Measurements from ENCODE around the gene GOLGA1.
"Not testable (repeated sequence)": the region's sequence is repeated elsewhere in the genome, so short reads cannot be mapped to it uniquely, and the experiment has no call there.

GOLGA1 gene

DNA sequence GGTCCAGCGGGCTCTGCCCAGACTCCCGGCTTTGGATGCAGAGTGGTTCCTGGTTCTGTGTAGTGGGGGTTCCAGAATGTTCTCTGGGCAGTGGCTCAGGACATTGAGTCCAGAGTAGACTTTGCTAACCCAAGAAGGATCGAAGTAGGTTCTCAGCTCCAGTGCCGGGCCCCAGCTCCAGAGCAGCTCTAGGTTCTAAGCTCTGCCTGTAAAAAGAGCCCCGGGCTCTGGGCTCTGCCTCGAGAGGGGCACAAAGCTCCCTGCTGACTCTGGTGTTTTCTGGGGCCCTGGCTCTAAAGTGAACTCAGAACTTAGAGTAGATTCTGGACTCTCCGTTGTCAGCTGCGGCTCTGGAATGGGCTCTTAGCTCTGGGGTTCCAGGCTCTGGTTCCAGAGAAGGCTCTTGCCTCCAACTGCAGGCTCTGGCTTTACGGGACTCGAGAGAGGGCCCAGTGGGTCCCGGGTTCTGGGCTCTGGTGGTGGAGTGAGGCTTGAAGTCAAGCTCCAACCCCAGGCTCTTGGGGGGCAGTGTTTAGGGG is 87.2 kb downstream of the GOLGA1 start:
- Mint-ChIP-seq H3K36me3 (ENCODE audit: low read depth) (peaks cover 13% of the 10 kb centered on the region), H3K9me3 (no peaks in the 10 kb centered on the region)

DNA sequence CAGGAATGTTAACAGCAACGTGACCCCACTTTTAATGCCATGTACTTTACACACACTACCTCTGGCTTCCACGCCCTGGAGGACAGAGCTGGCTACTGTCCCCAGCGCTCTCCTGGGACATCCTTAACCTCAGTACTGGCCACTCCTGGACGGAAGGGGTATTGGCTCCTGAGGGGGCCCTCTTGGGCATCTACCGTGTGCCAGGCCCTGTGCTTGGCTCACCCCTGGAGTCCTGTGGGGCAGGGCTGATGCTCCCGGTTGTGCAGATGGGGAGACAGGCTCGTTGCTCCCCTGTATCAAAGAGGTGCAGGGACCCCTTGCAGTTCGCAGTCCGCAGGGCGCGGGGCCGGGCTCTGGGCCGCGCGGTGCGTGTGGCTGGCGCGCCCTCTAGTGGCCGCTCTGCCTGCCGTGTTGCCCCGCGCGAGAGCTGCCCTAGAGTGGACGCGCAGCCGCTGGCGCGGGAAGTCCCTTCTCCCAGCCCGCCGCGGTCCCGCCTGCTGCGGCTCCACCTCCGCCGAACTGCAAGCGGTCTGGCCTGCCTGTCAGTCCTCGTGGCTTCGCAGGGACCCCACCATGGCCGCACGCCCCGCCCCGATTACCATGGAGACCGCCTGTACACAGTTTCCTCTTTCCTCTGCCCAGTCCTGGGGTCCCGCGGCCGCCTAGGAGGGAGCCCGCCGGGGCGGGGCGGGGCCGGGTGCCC is 87.9 kb downstream of the GOLGA1 start, which contains the start of gene WDR38:
TSS of gene WDR38 (plus strand) at position 632 of the 703 bp plus-strand sequence. CDS start 72 bp downstream, outside the sequence.
- no peak within 1 kb of the TSS for H3K27ac Mint-ChIP-seq
- peak within 1 kb of the TSS; percentile 72 for H3K4me3 Mint-ChIP-seq
- peaks cover 10% of the 10 kb centered on the region for H3K27me3 Mint-ChIP-seq (ENCODE audit: low read depth)
- H3K36me3 Mint-ChIP-seq (ENCODE audit: low read depth): peaks cover 7% of the 10 kb centered on the region
- DNase-seq (ENCODE audit: low spot score): peak; percentile 82
- no peaks in the 10 kb centered on the region for H3K9me3 Mint-ChIP-seq
- peaks cover 6% of the 10 kb centered on the region for H3K4me1 Mint-ChIP-seq (ENCODE audit: low read depth)

More for the DNA sequence above, 87.2 kb downstream of the GOLGA1 start:
- H3K4me3 Mint-ChIP-seq: peak overlapping the region; percentile 49
- DNase-seq (ENCODE audit: low spot score): no peak
- no peak overlapping the region for H3K27ac Mint-ChIP-seq
- peaks cover 10% of the 10 kb centered on the region for H3K27me3 Mint-ChIP-seq (ENCODE audit: low read depth)
- H3K4me1 Mint-ChIP-seq (ENCODE audit: low read depth): peaks cover 8% of the 10 kb centered on the region

DNA sequence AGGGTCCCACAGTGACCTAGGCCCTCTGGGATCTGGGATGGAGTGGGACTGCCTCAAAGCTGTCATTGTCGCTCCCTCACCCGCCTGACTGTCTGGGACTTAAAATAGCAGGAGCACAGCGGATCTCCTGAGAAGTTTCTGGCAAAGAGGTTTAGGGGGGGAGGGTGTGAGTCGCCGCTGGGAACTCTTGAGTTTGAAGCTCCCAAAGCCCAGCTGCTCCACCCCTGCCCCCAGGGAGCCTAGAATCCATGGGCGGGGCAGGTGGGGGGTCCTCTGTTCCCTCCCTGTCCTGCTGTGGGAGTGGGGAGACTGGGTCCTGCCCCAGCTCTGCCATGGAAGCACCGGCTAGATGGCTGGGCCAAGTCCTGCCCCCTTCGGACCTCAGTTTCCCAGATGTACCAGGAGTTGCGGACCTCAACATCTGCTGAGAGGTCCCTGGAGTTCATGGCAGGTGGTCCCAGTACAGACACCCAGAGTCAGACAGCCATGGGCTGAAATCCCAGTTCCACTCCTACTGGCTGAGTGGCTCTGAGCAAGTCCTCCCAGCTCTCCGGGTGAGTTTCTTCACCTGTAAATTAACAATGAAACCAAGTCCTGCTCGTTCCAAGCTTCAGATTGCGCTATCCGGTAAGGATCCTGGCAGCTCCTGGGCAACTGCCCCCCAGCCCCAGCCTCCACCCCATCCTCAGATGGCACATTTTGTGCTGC is 88.6 kb downstream of the GOLGA1 start:
- Mint-ChIP-seq H3K27ac (no peak overlapping the region), H3K27me3 (ENCODE audit: low read depth) (peaks cover 10% of the 10 kb centered on the region), H3K4me3 (peak overlapping the region; percentile 72), H3K9me3 (no peaks in the 10 kb centered on the region), H3K36me3 (ENCODE audit: low read depth) (peaks cover under 1% of the 10 kb centered on the region), H3K4me1 (ENCODE audit: low read depth) (peaks cover 6% of the 10 kb centered on the region)
- no peak for DNase-seq (ENCODE audit: low spot score)

DNA sequence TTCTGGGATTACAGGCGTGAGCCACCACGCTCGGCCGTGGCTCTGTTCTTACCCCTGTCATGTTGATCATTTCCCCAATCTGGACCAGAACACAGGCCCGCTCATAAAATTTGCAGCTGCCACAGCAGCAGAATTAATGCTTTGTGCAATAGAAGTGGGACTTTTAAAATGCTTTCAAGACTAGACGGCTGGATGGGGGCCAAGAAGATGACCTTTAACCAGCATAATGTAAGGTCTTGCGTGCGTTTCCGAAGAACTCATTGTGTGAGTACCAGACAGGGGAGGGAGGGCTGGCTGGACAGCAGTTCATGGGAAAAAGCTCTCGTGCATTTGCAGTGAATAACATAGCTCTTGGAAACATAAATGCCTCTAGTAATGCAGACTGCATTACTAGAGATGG is 91.1 kb downstream of the GOLGA1 start:
- peaks cover 6% of the 10 kb centered on the region for H3K4me1 Mint-ChIP-seq (ENCODE audit: low read depth)
- H3K27ac Mint-ChIP-seq: no peak overlapping the region
- H3K27me3 Mint-ChIP-seq (ENCODE audit: low read depth): peaks cover 10% of the 10 kb centered on the region
- no peak for DNase-seq (ENCODE audit: low spot score)
- no peaks in the 10 kb centered on the region for H3K36me3 Mint-ChIP-seq (ENCODE audit: low read depth)
- H3K4me3 Mint-ChIP-seq: no peak overlapping the region
- H3K9me3 Mint-ChIP-seq: no peaks in the 10 kb centered on the region

DNA sequence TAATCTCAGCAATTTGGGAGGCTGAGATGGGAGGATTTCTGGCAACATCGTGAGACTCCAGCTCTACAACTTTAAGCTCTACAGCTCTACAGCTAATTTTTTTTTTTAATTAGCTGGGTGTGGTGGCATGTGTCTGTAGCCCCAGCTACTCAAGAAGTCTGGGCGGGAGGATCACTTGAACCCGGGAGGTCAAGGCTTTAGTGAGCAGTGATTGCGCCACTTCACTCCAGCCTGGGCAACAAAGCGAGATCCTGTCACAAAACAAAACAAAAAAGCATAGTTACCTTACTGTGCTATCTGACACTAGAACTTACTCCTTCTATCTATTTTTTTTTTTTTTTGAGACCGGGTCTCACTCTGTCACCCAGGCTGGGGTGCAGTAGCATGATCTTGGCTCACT is 93.9 kb downstream of the GOLGA1 start:
- H3K27me3 Mint-ChIP-seq (ENCODE audit: low read depth): peaks cover 10% of the 10 kb centered on the region
- no peaks in the 10 kb centered on the region for H3K9me3 Mint-ChIP-seq
- no peak overlapping the region for H3K27ac Mint-ChIP-seq
- DNase-seq (ENCODE audit: low spot score): no peak
- H3K4me1 Mint-ChIP-seq (ENCODE audit: low read depth): no peaks in the 10 kb centered on the region
- no peaks in the 10 kb centered on the region for H3K36me3 Mint-ChIP-seq (ENCODE audit: low read depth)
- H3K4me3 Mint-ChIP-seq: no peak overlapping the region

DNA sequence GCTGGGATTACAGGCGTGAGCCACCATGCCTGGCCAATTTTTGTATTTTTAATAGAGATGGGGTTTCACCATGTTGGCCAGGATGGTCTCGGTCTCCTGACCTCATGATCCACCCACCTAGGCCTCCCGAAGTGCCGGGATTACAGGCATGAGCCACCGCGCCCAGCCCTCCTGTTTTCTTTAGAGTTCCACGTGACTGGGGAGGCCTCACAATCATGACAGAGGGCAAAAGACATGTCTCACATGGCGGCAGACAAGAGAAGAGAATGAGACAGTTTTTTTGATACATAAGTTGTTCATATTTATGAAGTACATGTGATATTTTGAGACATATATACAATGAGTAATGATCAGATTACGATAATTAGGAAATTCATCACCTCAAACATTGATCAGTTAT is 94.4 kb downstream of the GOLGA1 start:
- H3K27me3 Mint-ChIP-seq (ENCODE audit: low read depth); H3K36me3 Mint-ChIP-seq (ENCODE audit: low read depth): not testable (repeated sequence)

DNA sequence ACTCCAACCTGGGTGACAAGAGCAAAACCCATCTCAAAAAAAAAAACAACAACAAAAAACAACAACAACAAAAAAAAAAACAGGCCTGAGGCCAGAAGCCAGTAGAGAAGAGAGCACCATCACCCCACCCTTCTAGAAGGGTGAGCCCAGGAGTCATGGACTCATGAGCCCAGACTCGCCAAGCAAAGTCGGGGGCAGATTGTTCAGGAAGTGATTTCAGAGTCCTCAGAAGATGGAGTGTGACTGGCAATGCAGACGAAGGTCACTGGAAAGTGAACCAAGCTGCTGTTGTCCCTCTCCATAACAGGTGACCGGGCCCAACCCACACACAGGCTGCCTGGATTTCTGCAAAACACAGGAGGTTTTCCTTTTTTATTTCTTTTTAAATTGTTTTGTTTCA is 96.6 kb downstream of the GOLGA1 start:
- H3K36me3 Mint-ChIP-seq (ENCODE audit: low read depth): no peaks in the 10 kb centered on the region
- H3K27me3 Mint-ChIP-seq (ENCODE audit: low read depth): no peaks in the 10 kb centered on the region
- DNase-seq (ENCODE audit: low spot score): no peak
- H3K4me1 Mint-ChIP-seq (ENCODE audit: low read depth): no peaks in the 10 kb centered on the region
- no peak overlapping the region for H3K27ac Mint-ChIP-seq
- no peak overlapping the region for H3K4me3 Mint-ChIP-seq
- no peaks in the 10 kb centered on the region for H3K9me3 Mint-ChIP-seq

More for the DNA sequence above, 94.4 kb downstream of the GOLGA1 start:
- DNase-seq (ENCODE audit: low spot score); H3K4me3 Mint-ChIP-seq; H3K4me1 Mint-ChIP-seq (ENCODE audit: low read depth); H3K9me3 Mint-ChIP-seq; H3K27ac Mint-ChIP-seq: not testable (repeated sequence)

DNA sequence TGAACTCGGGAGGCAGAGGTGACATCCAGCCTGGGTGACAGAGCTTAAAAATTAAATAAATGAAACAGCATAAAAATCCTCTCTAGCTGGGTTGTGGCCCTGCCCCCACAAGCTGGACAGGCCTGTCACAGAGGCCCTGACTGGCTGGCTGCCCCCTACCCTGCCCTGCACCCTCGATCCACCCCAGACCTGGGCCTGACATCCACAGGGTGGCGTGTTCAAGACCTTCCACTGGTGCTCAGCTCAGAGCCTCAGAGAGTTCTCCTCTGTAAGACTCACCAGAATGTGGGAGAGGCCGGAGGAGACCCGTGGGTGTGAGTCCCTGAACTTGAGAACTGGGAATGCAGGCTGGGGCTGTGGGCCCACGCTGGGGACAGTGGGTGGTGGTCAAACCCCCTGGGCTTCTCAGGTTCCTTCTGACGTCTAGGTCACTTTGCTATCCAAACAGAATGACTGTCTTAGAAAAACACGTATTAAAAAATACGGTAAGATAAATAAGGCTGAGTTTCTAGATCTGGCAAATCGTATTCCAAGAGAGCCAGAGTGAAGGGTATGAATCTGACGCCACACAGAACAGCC is 97.3 kb downstream of the GOLGA1 start:
- Mint-ChIP-seq H3K27me3 (ENCODE audit: low read depth) (no peaks in the 10 kb centered on the region), H3K27ac (no peak overlapping the region), H3K4me3 (no peak overlapping the region), H3K4me1 (ENCODE audit: low read depth) (no peaks in the 10 kb centered on the region), H3K9me3 (no peaks in the 10 kb centered on the region), H3K36me3 (ENCODE audit: low read depth) (no peaks in the 10 kb centered on the region)
- no peak for DNase-seq (ENCODE audit: low spot score)

DNA sequence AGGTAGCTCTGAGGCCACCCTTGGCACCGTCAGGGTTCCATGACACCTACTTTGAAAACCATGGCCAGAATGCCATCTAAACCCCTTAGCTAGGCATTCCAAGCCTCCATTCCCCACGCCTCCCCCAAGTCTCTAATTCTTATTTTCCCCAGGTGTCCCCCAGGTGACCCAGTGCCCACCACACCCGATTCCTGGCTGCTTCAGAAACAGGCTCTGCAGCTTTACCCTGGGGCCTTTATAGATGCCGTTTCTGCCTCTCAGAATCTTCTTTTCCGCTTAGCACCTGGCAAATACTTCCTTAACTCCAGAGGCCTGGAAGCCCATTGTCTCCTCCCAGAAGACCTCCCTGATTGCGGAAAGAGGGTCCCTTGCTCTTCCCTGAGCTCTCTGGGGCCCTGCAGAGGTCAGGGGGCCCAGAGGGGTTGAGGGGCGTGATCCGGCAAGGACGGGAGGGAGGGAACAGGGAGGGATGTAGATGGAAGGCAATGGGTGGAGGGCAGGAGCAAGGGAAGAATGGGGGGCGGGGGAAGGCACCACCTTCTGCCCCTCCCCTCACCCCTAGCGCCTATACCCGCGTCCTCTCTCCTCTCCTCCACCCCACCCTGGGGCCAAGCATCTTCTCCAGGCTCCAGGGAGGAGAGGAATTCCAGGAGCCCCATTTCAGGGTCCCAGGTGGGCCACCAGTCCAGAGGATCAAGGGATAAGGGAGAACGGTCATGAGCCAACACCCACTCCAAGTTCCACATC is 99.6 kb downstream of the GOLGA1 start:
- no peaks in the 10 kb centered on the region for H3K4me1 Mint-ChIP-seq (ENCODE audit: low read depth)
- no peaks in the 10 kb centered on the region for H3K9me3 Mint-ChIP-seq
- H3K36me3 Mint-ChIP-seq (ENCODE audit: low read depth): no peaks in the 10 kb centered on the region
- no peak for DNase-seq (ENCODE audit: low spot score)
- no peak overlapping the region for H3K4me3 Mint-ChIP-seq
- H3K27me3 Mint-ChIP-seq (ENCODE audit: low read depth): peaks cover 8% of the 10 kb centered on the region
- H3K27ac Mint-ChIP-seq: no peak overlapping the region

DNA sequence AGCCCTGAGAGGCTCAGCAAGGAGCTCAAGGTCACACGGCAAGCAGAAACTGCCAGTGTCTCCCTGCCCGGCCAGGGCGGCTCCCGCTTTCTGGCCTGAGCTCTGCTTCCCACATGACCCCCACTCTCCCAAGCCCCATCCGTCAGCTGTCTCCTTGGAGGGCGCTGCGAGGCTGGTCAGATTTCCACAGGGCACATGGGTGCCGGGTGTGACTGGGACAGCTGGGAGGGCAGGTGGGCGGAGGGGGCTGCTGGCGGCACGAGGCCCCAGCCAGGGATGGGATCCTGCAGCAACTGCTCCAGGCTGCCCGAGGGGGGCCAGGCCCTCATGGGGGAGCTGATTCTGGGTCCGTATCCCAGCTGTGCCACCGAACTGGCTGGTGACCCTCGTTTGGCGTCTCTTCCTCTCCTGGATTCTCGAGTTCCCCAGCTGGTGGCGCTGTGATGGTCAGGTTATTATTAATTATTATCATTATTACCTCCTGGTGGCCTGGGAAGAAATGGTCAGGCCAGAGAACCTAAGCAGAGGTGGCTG is 100.5 kb downstream of the GOLGA1 start:
- Mint-ChIP-seq H3K36me3 (ENCODE audit: low read depth) (no peaks in the 10 kb centered on the region), H3K9me3 (no peaks in the 10 kb centered on the region), H3K27ac (no peak overlapping the region), H3K27me3 (ENCODE audit: low read depth) (peaks cover 8% of the 10 kb centered on the region), H3K4me1 (ENCODE audit: low read depth) (no peaks in the 10 kb centered on the region), H3K4me3 (no peak overlapping the region)
- DNase-seq (ENCODE audit: low spot score): no peak

DNA sequence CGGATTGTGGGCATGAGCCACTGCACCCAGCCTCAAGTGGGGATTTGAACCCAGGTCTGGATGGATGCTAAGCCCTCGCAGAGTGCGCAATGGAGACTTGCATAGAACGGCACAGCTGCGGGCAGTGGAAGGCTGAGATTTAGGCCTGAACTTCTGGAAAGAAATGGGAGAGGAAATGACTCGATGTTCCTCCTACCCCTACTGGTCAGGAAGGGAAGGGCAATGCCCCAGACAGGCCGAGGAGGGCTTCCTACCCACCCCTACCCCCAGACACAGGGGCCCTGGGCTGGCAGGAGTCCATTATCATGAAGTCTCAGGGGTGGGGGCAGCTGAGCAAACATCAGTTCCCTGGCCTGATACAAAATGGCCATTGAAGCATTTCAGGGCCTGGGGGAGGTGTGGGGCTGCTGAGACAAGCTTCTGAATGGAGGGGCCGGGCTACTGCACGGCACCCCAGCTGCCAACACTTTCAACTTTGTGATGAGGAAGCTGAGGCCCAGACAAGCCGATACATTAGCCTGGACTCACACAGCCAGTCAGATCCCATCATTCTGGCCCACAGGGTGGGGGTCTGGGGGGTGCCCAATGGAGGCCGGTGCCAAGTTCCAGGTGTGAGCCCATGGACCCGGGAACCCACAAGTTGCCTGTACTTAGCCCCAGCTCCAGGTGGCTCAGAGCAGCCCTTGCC is 101.1 kb downstream of the GOLGA1 start:
- Mint-ChIP-seq H3K36me3 (ENCODE audit: low read depth) (no peaks in the 10 kb centered on the region), H3K27me3 (ENCODE audit: low read depth) (peaks cover 8% of the 10 kb centered on the region), H3K4me3 (no peak overlapping the region), H3K27ac (no peak overlapping the region), H3K9me3 (no peaks in the 10 kb centered on the region), H3K4me1 (ENCODE audit: low read depth) (no peaks in the 10 kb centered on the region)
- no peak for DNase-seq (ENCODE audit: low spot score)

DNA sequence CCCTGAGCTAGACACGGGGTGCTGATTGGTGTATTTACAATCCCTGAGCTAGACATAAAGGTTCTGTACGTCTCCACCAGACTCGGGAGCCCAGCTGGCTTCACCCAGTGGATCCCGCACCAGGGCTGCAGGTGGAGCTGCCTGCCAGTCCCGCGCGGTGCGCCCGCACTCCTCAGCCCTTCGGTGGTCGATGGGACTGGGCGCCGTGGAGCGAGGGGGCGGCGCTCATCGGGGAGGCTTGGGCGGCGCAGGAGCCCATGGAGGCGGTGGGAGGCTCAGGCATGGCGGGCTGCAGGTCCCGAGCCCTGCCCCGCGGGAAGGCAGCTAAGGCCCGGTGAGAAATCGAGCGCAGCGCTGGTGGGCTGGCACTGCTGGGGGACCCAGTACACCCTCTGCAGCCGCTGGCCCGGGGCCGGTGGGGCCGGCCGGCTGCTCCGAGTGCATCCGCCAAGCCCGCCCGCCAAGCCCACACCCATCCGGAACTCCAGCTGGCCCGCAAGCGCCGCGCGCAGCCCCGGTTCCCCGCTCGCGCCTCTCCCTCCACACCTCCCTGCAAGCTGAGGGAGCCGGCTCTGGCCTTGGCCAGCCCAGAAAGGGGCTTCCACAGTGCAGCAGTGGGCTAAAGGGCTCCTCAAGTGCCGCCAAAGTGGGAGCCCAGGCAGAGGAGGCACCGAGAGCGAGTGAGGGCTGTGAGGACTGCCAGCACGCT is 102.2 kb downstream of the GOLGA1 start:
- DNase-seq (ENCODE audit: low spot score); H3K27ac Mint-ChIP-seq; H3K9me3 Mint-ChIP-seq; H3K4me1 Mint-ChIP-seq (ENCODE audit: low read depth); H3K36me3 Mint-ChIP-seq (ENCODE audit: low read depth); H3K4me3 Mint-ChIP-seq: not testable (repeated sequence)
- H3K27me3 Mint-ChIP-seq (ENCODE audit: low read depth): peaks cover 10% of the 10 kb centered on the region

DNA sequence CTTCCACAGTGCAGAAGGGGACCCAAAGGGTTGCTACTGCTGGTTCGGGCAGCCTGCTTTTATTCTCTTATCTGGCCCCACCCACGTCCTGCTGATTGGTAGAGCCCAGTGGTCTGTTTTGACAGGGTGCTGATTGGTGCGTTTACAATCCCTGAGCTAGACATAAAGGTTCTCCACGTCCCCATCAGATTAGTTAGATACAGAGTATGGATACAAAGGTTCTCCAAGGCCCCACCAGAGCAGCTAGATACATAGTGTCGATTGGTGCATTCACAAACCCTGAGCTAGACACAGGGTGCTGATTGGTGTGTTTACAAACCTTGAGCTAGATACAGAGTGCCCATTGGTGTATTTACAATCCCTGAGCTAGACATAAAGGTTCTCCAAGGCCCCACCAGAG is 102.8 kb downstream of the GOLGA1 start:
- H3K4me1 Mint-ChIP-seq (ENCODE audit: low read depth); H3K4me3 Mint-ChIP-seq; H3K27ac Mint-ChIP-seq; DNase-seq (ENCODE audit: low spot score); H3K36me3 Mint-ChIP-seq (ENCODE audit: low read depth); H3K9me3 Mint-ChIP-seq: not testable (repeated sequence)
- peaks cover 10% of the 10 kb centered on the region for H3K27me3 Mint-ChIP-seq (ENCODE audit: low read depth)
